Measurements from ENCODE around the gene OR12D3.

DNA sequence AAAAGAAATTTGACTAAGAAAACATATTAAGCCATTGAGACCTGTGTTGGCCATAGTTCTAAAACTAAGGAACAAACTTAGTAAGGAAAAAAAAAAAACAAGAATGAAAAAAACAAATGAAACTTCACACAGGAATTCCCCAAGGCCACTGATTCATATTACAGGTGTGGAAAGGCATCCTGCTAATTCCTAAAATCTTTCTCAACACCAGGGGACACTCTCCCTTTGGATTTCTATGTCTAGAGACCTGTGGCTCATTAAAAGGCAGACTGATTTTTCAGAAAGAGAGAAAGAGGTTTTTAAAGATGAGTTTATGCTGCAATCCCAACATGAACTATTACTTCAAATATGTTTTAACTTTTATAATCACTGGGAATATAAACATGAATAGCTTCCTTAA, 39.5 kb upstream of the OR12D3 start, which contains the start of gene OR12D1:
- no peak for TF ChIP-seq POLR2A (IDR thresholded peaks at IDR 0.05)
- TF ChIP-seq, protein P1, sequence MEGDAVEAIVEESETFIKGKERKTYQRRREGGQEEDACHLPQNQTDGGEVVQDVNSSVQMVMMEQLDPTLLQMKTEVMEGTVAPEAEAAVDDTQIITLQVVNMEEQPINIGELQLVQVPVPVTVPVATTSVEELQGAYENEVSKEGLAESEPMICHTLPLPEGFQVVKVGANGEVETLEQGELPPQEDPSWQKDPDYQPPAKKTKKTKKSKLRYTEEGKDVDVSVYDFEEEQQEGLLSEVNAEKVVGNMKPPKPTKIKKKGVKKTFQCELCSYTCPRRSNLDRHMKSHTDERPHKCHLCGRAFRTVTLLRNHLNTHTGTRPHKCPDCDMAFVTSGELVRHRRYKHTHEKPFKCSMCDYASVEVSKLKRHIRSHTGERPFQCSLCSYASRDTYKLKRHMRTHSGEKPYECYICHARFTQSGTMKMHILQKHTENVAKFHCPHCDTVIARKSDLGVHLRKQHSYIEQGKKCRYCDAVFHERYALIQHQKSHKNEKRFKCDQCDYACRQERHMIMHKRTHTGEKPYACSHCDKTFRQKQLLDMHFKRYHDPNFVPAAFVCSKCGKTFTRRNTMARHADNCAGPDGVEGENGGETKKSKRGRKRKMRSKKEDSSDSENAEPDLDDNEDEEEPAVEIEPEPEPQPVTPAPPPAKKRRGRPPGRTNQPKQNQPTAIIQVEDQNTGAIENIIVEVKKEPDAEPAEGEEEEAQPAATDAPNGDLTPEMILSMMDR (IDR thresholded peaks at IDR 0.05) = no peak

Data from heart left ventricle (tissue), 13 donors.